HEK293 (cell line): ENCODE data around the gene FKBP10.

Experiments
- CTCF ChIA-PET: fragments of 350-600 bp; formaldehyde crosslinking; extraction: SDS; loops from one replicate; lab custom pipeline; 2021; ENCODE audit warnings: antibody characterized with exemption; lab: Yijun Ruan, JAX
- POLR2A ChIA-PET: fragments of 300-600 bp; formaldehyde crosslinking; extraction: SDS; loops from one replicate; lab custom pipeline; 2020; ENCODE audit warnings: antibody characterized with exemption, inconsistent platforms; lab: Yijun Ruan, JAX
- H3K27ac ChIP-seq: fragments of 200-500 bp; sonication (Bioruptor generic); 2 replicates; pipeline ENCODE4 v1.5.1; 2014; ENCODE audit warnings: low read depth, low read length, control low read depth, inconsistent platforms; ENCODE audit errors: extremely low read depth
- H3K36me3 ChIP-seq, 2 experiments: fragments of 200-500 bp in 1 of 2; sonication (Bioruptor generic) in 1 of 2; 1 replicate in 1 of 2; 2 replicates in 1 of 2; pipeline ENCODE4 v1.5.1; 2014 to 2017; ENCODE audit warnings: inconsistent platforms in 2 of 2, low read length in 2 of 2; ENCODE audit not compliant: control insufficient read depth in 2 of 2, insufficient read depth in 1 of 2
- H3K4me1 ChIP-seq: fragments of 200-500 bp; sonication (Bioruptor generic); 2 replicates; pipeline ENCODE4 v1.5.1; 2014; ENCODE audit warnings: mild to moderate bottlenecking, low read length, inconsistent platforms; ENCODE audit not compliant: control insufficient read depth, insufficient read depth
- H3K4me3 ChIP-seq: 2 replicates; pipeline ENCODE4 v1.5.1; 2011; ENCODE audit warnings: low read depth, mild to moderate bottlenecking, control low read depth, low read length, moderate library complexity
- H3K9me3 ChIP-seq: fragments of 200-500 bp; sonication (Bioruptor generic); 2 replicates; pipeline ENCODE4 v1.5.1; 2014; ENCODE audit warnings: low read depth, low read length, inconsistent platforms; ENCODE audit not compliant: control insufficient read depth, insufficient read depth
- HOXC10 ChIP-seq: sonication (generic); formaldehyde crosslinking; IDR thresholded peaks from 2 replicates; pipeline ENCODE4 v1.8.1; 2023; ENCODE audit warnings: mild to moderate bottlenecking, missing genetic modification reagents
- MEIS1 ChIP-seq: sonication (generic); formaldehyde crosslinking; IDR thresholded peaks from 2 replicates; pipeline ENCODE4 v1.8.1; 2022; ENCODE audit warnings: missing genetic modification reagents, mild to moderate bottlenecking, borderline replicate concordance
- OSR2 ChIP-seq: fragments of 450-650 bp; formaldehyde crosslinking; IDR thresholded peaks from 2 replicates; pipeline ENCODE4 v1.5.1; 2016; ENCODE audit warnings: missing biosample characterization, missing genetic modification characterization
- TCF7L2 ChIP-seq: IDR thresholded peaks from 2 replicates; pipeline ENCODE4 v1.6.1; 2011; ENCODE audit warnings: low read depth, mild to moderate bottlenecking, inconsistent platforms, low read length, moderate library complexity, borderline replicate concordance
- ZFHX2 ChIP-seq: fragments of 450-650 bp; formaldehyde crosslinking; conservative IDR thresholded peaks from 2 replicates; pipeline ENCODE4 v1.5.1; 2016; ENCODE audit warnings: missing biosample characterization, missing genetic modification characterization
- ZNF121 ChIP-seq: fragments of 450-650 bp; formaldehyde crosslinking; IDR thresholded peaks from 2 replicates; pipeline ENCODE4 v1.5.1; 2016; ENCODE audit warnings: missing biosample characterization, missing genetic modification characterization
- ZNF138 ChIP-seq: fragments of 450-650 bp; formaldehyde crosslinking; IDR thresholded peaks from 2 replicates; pipeline ENCODE4 v1.5.1; 2016; ENCODE audit warnings: missing biosample characterization, missing genetic modification characterization, borderline replicate concordance
- ZNF146 ChIP-seq: fragments of 450-650 bp; formaldehyde crosslinking; IDR thresholded peaks from 2 replicates; pipeline ENCODE4 v1.5.1; 2016; ENCODE audit warnings: missing biosample characterization, missing genetic modification characterization
- ZNF23 ChIP-seq: fragments of 450-650 bp; formaldehyde crosslinking; IDR thresholded peaks from 2 replicates; pipeline ENCODE4 v1.5.1; 2016; ENCODE audit warnings: missing biosample characterization, missing genetic modification characterization, borderline replicate concordance
- ZNF391 ChIP-seq: fragments of 450-650 bp; formaldehyde crosslinking; IDR thresholded peaks from 2 replicates; pipeline ENCODE4 v1.5.1; 2016; ENCODE audit warnings: low read depth, missing biosample characterization, missing genetic modification characterization, borderline replicate concordance
- ZNF529 ChIP-seq: fragments of 450-650 bp; formaldehyde crosslinking; IDR thresholded peaks from 2 replicates; pipeline ENCODE4 v1.5.1; 2017; ENCODE audit warnings: missing genetic modification characterization, missing biosample characterization; ENCODE audit not compliant: insufficient replicate concordance
- ZNF560 ChIP-seq: fragments of 450-650 bp; formaldehyde crosslinking; IDR thresholded peaks from 2 replicates; pipeline ENCODE4 v1.5.1; 2017; ENCODE audit warnings: missing biosample characterization, missing genetic modification characterization, borderline replicate concordance
- ZNF626 ChIP-seq: fragments of 450-650 bp; sonication (Bioruptor Pico); formaldehyde crosslinking; IDR thresholded peaks from 2 replicates; pipeline ENCODE4 v1.5.1; 2018; ENCODE audit warnings: missing biosample characterization, missing genetic modification characterization, inconsistent platforms
- ZNF837 ChIP-seq: fragments of 450-650 bp; formaldehyde crosslinking; IDR thresholded peaks from 2 replicates; pipeline ENCODE4 v1.5.1; 2016; ENCODE audit warnings: missing biosample characterization, missing genetic modification characterization
- TF ChIP-seq, protein P1 (sequence below): fragments of 450-650 bp; formaldehyde crosslinking; IDR thresholded peaks from 2 replicates; pipeline ENCODE4 v1.5.1; 2016; ENCODE audit warnings: missing biosample characterization, missing genetic modification characterization, borderline replicate concordance
- TF ChIP-seq, protein P2 (sequence below): fragments of 450-650 bp; IDR thresholded peaks from 2 replicates; pipeline ENCODE4 v1.5.1; 2018; ENCODE audit warnings: missing biosample characterization, missing genetic modification characterization
- TF ChIP-seq, protein P3 (sequence below): fragments of 450-650 bp; formaldehyde crosslinking; IDR thresholded peaks from 2 replicates; pipeline ENCODE4 v1.5.1; 2016; ENCODE audit warnings: missing biosample characterization, missing genetic modification characterization

The FKBP10 gene

DNA sequence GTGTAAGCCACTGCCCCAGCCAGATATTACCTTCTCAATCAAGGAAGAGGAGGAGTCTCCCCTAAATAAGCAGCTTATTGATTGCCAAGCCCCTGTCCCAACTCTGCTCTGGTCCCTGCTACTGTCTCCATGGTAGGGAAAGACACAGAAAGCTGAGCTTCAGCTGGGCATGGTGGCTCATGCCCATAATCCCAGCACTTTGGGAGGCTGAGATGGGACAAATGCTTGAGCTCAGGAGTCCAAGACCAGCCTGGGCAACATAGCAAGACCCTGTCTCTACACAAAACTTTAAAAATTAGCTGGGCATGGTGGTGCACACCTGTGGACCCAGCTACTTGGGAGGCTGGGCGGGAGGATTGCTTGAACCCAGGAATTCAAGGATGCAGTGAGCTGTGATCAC, 32.9 kb upstream of the FKBP10 start:
- Histone ChIP-seq H3K9me3 (no peaks in the 10 kb centered on the region), H3K4me3 (no peak overlapping the region), H3K27ac (no peak overlapping the region), H3K36me3 (peaks cover 0 to 28% of the 10 kb centered on the region in 2 experiments; a peak in 2 of 3 replicates), H3K4me1 (peaks cover 17% of the 10 kb centered on the region)
- ChIA-PET CTCF (interaction anchor here (0.5 to 1.8 kb wide), 4 partner anchors 9 to 43 kb away, joined by 3 to 6 read pairs (median 3); no protein-coding TSS in a partner anchor), POLR2A (interaction anchor here (0.7 to 1.2 kb wide), 3 partner anchors 11 to 1648 kb away, joined by 3 to 6 read pairs (median 3); partner anchors contain the start of gene HAP1)
- TF ChIP-seq ZNF121 (tag by site-specific recombination) = peak; percentile 60; the same call in 1 of the 2 replicates
- TF ChIP-seq MEIS1 (CRISPR knock-in tag) = no peak
- TF ChIP-seq, all 188 proteins: peak for 1

DNA sequence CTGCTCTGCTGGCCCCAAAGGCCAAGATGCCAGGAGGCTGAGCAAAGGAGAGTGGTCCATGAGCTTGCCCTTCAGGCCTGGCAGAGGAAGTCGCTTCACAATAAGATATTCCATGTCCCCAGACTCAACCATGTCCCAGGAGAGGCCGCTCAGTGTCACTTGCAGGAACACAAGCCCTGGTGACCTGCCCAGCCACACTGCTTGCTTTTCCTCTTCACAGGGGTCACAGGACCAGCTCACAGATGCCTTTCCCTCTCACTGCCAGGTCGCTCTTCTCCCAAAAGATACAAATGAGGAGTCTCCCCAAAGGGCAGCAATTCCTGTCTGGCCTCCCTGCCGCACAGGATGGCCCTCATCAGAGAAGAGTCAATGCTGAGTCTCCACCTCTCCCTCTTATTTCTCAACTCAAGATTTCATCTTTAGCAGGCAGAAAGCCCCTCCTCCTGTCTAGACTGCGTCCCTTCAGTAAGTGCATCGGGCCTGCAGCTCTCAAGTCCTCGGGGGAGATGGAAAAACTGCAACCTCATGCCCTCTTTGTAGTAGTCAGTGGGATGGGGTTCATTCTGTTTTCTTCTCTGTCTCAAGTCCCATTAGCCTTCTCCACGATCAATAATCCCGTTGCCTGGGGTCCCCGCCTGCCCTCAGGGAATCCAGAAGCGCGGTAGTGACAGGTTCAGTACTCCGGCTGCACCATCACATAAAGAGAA, 31.2 kb upstream of the FKBP10 start:
- Histone ChIP-seq H3K27ac (no peak overlapping the region), H3K4me1 (peaks cover 21% of the 10 kb centered on the region), H3K4me3 (no peak overlapping the region), H3K36me3 (peaks cover 0 to 12% of the 10 kb centered on the region in 2 experiments; a peak in 2 of 3 replicates), H3K9me3 (no peaks in the 10 kb centered on the region)
- CTCF ChIA-PET = interaction anchor here (0.6 to 1.1 kb wide), 4 partner anchors 20 to 146 kb away, joined by 3 to 5 read pairs (median 4); no protein-coding TSS in a partner anchor
- POLR2A ChIA-PET = interaction anchor here (0.6 to 1.6 kb wide), 4 partner anchors 12 to 414 kb away, joined by 3 to 8 read pairs (median 5); no protein-coding TSS in a partner anchor
- no peak for TF ChIP-seq ZNF391
- TF ChIP-seq OSR2 (tag by site-specific recombination) = no peak
- no peak for TF ChIP-seq HOXC10
- no peak for TF ChIP-seq TCF7L2
- TF ChIP-seq ZNF626 = no peak
- no peak for TF ChIP-seq ZNF560 (tag by site-specific recombination)
- no peak for TF ChIP-seq ZNF146 (tag by site-specific recombination)
- TF ChIP-seq, protein P1, sequence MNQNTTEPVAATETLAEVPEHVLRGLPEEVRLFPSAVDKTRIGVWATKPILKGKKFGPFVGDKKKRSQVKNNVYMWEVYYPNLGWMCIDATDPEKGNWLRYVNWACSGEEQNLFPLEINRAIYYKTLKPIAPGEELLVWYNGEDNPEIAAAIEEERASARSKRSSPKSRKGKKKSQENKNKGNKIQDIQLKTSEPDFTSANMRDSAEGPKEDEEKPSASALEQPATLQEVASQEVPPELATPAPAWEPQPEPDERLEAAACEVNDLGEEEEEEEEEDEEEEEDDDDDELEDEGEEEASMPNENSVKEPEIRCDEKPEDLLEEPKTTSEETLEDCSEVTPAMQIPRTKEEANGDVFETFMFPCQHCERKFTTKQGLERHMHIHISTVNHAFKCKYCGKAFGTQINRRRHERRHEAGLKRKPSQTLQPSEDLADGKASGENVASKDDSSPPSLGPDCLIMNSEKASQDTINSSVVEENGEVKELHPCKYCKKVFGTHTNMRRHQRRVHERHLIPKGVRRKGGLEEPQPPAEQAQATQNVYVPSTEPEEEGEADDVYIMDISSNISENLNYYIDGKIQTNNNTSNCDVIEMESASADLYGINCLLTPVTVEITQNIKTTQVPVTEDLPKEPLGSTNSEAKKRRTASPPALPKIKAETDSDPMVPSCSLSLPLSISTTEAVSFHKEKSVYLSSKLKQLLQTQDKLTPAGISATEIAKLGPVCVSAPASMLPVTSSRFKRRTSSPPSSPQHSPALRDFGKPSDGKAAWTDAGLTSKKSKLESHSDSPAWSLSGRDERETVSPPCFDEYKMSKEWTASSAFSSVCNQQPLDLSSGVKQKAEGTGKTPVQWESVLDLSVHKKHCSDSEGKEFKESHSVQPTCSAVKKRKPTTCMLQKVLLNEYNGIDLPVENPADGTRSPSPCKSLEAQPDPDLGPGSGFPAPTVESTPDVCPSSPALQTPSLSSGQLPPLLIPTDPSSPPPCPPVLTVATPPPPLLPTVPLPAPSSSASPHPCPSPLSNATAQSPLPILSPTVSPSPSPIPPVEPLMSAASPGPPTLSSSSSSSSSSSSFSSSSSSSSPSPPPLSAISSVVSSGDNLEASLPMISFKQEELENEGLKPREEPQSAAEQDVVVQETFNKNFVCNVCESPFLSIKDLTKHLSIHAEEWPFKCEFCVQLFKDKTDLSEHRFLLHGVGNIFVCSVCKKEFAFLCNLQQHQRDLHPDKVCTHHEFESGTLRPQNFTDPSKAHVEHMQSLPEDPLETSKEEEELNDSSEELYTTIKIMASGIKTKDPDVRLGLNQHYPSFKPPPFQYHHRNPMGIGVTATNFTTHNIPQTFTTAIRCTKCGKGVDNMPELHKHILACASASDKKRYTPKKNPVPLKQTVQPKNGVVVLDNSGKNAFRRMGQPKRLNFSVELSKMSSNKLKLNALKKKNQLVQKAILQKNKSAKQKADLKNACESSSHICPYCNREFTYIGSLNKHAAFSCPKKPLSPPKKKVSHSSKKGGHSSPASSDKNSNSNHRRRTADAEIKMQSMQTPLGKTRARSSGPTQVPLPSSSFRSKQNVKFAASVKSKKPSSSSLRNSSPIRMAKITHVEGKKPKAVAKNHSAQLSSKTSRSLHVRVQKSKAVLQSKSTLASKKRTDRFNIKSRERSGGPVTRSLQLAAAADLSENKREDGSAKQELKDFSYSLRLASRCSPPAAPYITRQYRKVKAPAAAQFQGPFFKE (tag by site-specific recombination) = no peak
- no peak for TF ChIP-seq ZNF837 (tag by site-specific recombination)
- TF ChIP-seq ZFHX2 (tag by site-specific recombination) = no peak
- TF ChIP-seq ZNF23 (tag by site-specific recombination) = no peak
- TF ChIP-seq, protein P2, sequence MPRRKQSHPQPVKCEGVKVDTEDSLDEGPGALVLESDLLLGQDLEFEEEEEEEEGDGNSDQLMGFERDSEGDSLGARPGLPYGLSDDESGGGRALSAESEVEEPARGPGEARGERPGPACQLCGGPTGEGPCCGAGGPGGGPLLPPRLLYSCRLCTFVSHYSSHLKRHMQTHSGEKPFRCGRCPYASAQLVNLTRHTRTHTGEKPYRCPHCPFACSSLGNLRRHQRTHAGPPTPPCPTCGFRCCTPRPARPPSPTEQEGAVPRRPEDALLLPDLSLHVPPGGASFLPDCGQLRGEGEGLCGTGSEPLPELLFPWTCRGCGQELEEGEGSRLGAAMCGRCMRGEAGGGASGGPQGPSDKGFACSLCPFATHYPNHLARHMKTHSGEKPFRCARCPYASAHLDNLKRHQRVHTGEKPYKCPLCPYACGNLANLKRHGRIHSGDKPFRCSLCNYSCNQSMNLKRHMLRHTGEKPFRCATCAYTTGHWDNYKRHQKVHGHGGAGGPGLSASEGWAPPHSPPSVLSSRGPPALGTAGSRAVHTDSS (tag by site-specific recombination) = no peak
- TF ChIP-seq ZNF529 (tag by site-specific recombination) = no peak
- TF ChIP-seq, protein P3, sequence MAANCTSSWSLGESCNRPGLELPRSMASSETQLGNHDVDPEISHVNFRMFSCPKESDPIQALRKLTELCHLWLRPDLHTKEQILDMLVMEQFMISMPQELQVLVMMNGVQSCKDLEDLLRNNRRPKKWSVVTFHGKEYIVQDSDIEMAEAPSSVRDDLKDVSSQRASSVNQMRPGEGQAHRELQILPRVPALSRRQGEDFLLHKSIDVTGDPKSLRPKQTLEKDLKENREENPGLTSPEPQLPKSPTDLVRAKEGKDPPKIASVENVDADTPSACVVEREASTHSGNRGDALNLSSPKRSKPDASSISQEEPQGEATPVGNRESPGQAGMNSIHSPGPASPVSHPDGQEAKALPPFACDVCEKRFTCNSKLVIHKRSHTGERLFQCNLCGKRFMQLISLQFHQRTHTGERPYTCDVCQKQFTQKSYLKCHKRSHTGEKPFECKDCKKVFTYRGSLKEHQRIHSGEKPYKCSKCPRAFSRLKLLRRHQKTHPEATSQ (tag by site-specific recombination) = no peak
- no peak for TF ChIP-seq ZNF138 (tag by site-specific recombination)
